GM18907 (cell line): ENCODE results near the gene SLC35A4.
A peak's percentile ranks its signal among the peaks of the same experiment; 100 is the strongest.
"Not testable (repeated sequence)": the region's sequence is repeated elsewhere in the genome, so short reads cannot be mapped to it uniquely, and the experiment has no call there.

ENCODE experiments used
- ATAC-seq: cut with Tn5 transposase; IDR thresholded peaks from one replicate; pipeline ENCODE4 v1.9.1; 2021; ENCODE audit warnings: mild to moderate bottlenecking, moderate library complexity; ENCODE audit not compliant: unreplicated experiment

The SLC35A4 gene

GRCh38 chr5:140557965-140558364 is 6.7 kb upstream of the SLC35A4 start:
- ATAC-seq, result no peak

DNA sequence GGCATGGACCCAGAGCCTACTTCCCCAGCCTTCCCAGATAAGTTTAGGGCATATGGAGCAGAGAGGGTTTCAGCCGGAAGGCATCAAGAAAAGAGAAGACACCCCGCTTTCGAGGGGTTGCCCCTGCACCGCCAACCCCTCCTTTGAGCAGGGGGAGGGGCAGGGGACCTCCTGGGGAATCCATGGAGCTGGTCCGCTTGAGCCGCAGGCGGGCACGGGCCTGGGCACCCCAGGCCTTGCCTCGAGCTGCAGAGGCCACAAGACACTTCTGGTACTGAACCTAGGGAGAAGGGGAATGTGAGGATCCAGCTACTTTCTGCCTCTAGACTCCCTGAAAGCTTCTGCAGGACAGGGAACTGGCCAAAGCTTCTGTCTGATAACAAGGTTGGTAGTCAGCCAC is 6.1 kb upstream of the SLC35A4 start:
- ATAC-seq, result no peak

DNA sequence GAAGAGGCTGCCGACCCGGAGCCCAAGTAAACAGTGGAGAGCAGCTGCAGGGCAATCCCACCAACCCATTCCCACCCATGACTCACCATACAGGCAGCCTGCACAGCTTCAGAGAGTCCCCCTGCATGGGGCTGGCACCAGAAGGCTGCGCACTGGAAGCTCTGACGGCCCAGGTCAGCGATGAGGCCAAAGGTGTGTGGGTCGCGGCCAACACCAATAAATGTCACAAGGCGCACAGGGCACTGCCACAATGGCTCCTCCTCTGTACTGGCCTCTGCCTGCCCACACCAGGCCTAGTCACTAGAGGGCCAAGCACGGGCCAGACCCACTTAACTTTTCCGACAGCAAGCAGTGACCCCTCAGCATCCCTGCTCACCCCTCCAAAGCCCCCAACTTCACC is 4.4 kb upstream of the SLC35A4 start:
- ATAC-seq, result no peak

DNA sequence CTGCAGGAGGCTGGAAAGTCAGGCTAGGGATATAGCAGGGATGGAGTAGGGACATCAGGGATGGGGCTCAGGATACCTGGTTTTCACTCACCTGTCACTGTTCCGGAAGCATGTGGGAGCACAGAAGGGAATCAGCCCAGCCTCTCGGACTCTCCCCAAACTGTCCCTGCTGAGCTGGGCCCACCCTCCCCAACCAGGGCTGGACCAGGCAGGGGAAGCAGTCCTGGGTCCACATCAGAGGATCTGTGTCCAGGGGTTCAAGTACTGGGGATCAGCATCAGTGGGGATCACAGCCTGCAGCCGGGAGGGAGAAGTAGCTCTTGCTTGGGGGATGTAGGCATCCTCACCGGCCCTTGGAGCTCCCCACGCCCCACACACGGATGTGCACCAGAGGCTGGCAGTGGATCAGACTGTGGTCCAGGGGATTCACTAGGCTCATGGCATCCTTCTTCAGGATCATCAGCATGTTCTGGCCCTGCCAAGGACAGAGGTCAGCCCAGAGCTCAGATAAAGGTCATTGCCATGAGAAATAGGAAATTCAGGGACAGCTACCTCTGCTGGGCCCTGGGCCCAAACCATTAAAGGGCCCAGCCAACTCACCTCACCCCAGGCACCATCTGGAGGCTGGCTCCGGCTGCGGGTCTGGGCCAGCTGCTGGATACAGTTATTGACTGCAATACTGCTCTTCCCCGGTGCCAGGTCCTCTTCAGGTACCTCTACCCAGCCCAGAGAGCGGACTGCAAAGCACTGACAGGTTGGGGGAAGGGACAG is 2.7 kb upstream of the SLC35A4 start:
- ATAC-seq, result no peak

DNA sequence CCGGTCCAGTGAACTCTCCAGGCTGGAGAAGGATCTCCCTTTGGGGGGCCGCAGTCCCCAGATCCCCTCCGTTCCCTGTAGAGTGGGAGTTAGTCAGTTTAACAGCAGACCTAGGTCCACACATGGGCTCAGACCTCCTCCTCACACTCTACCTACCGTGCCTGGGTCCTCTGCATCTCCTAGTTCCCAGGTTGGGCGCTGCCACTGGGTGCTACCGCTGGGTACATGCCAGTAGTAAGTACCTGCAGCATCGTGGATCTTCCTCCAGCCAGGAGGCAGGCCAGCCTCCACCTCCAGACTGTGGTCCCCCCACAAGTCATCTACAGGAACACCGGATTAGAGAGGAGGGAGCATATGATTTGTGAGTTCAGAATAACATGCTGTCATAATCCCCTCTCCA is 1.0 kb upstream of the SLC35A4 start:
- no peak for ATAC-seq

GRCh38 chr5:140565024-140565779 is 574 bp downstream of the SLC35A4 start:
- ATAC-seq, result no peak

GRCh38 chr5:140565780-140566095 is 1.1 kb downstream of the SLC35A4 start:
- no peak for ATAC-seq

- ATAC-seq, result no peak
Observed at GRCh38 chr5:140566665-140567064, 2.0 kb downstream of the SLC35A4 start.

DNA sequence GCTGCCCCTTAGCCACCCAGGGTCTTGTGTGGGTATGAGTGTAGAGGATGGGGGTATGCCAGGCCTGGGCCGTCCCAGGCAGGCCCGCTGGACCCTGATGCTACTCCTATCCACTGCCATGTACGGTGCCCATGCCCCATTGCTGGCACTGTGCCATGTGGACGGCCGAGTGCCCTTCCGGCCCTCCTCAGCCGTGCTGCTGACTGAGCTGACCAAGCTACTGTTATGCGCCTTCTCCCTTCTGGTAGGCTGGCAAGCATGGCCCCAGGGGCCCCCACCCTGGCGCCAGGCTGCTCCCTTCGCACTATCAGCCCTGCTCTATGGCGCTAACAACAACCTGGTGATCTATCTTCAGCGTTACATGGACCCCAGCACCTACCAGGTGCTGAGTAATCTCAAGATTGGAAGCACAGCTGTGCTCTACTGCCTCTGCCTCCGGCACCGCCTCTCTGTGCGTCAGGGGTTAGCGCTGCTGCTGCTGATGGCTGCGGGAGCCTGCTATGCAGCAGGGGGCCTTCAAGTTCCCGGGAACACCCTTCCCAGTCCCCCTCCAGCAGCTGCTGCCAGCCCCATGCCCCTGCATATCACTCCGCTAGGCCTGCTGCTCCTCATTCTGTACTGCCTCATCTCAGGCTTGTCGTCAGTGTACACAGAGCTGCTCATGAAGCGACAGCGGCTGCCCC is 2.6 kb downstream of the SLC35A4 start:
- ATAC-seq, result no peak

DNA sequence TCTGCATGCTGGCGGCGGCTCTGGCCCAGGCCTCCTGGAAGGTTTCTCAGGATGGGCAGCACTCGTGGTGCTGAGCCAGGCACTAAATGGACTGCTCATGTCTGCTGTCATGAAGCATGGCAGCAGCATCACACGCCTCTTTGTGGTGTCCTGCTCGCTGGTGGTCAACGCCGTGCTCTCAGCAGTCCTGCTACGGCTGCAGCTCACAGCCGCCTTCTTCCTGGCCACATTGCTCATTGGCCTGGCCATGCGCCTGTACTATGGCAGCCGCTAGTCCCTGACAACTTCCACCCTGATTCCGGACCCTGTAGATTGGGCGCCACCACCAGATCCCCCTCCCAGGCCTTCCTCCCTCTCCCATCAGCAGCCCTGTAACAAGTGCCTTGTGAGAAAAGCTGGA is 3.2 kb downstream of the SLC35A4 start:
- no peak for ATAC-seq

- ATAC-seq, result no peak
Observed at GRCh38 chr5:140568443-140569063, 3.9 kb downstream of the SLC35A4 start.

DNA sequence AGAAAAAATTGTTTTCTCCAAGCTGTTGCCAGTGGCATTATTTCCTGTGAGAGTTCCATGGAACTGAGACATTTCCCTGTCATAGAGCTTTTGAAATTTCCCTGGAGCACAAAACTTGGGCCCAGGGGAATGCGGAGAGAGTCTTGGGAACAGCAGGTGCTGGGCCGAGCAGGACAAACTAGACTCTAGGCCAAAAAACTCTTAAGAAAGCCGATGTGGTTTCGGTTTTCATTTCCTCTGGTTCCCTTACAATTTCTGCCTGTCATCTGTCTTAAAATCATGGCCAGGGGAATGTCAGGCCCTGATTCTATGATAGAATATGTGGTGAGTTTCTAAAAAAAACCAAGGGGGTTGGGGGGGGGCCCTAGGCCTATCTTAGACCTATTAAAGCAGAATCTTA is 4.6 kb downstream of the SLC35A4 start:
- peak; percentile 33 for ATAC-seq

- ATAC-seq, result no peak
Observed at GRCh38 chr5:140570058-140570457, 5.4 kb downstream of the SLC35A4 start.

DNA sequence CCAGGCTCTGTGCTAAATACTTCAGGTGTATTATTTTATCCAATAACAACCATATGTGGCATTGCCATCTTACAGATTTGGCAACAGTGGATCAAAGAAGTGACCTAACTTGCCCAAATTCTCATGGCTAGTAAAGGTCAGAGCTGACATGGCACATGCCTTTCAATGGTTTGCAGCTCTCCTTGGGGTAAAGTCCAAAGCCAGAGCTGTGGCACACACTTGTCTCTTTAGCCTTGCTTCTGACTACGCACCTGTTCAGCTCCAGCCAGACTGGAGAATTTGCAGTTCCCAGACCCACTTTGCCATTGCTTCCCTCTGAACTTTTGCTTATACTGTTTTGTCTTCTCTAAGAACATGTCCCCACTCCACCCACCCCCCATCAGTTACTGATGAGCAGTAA is 5.9 kb downstream of the SLC35A4 start:
- ATAC-seq, result no peak

DNA sequence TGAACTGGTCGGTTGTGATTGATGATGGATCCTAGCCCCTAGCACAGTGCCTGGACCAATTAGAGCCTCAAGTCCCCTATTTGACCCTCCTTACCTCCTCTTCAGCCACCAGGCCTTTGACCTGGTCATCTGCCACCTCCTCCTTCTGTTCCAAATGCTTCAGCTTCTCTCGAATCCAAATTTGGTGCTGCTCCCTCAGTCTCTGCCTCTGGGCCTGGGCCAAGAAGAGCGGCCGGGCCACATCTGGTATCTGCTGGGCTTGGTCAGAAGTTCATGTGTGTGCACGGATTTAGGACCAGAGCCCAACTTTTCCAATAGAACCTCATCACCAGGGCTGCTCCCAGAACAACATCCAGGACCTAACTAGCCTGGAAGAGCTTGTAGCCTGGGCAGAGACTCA is 6.5 kb downstream of the SLC35A4 start:
- ATAC-seq, result no peak

GRCh38 chr5:140573683-140574082 is 9.1 kb downstream of the SLC35A4 start:
- no peak for ATAC-seq

GRCh38 chr5:140574165-140574564 is 9.5 kb downstream of the SLC35A4 start:
- no peak for ATAC-seq

DNA sequence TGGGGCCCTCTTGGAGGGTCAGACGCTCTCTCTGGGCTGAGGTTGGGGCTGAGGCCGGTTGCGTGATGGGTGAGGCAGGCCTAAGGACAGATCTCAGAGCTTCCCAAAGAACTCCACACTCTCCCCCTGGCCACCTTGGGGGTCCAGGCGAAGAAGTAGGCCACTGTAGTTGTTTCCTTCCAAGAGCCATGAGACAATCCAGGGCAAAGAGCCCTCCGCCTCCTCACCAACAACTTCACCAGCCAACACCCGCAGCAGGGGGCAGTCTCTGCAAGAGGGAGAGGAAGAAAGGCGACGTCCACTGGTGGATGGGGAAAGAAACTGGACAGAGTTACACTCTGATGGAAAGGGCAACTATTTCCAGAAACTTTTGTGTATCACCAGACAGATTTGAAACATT is 10.7 kb downstream of the SLC35A4 start:
- no peak for ATAC-seq

GRCh38 chr5:140576776-140577201 is 12.2 kb downstream of the SLC35A4 start:
- ATAC-seq, result no peak

- not testable (repeated sequence) for ATAC-seq
Observed at GRCh38 chr5:140579188-140579747, 14.6 kb downstream of the SLC35A4 start.

GRCh38 chr5:140587495-140587894 is 22.9 kb downstream of the SLC35A4 start:
- no peak for ATAC-seq
